Activated CD4-positive, alpha-beta T cell treated with anti-CD3 and anti-CD28 coated beads, Interleukin-2, amount 50 U/mL, for 48 hours (primary cell): ENCODE measurements around the gene C2CD4C.
"Not testable (repeated sequence)": the region's sequence is repeated elsewhere in the genome, so short reads cannot be mapped to it uniquely, and the experiment has no call there.

Experiments used
- DNase-seq, 2 experiments: peaks; one replicate each; pipeline ENCODE4 v3.0.0-alpha.2; 2020

The C2CD4C gene

DNA sequence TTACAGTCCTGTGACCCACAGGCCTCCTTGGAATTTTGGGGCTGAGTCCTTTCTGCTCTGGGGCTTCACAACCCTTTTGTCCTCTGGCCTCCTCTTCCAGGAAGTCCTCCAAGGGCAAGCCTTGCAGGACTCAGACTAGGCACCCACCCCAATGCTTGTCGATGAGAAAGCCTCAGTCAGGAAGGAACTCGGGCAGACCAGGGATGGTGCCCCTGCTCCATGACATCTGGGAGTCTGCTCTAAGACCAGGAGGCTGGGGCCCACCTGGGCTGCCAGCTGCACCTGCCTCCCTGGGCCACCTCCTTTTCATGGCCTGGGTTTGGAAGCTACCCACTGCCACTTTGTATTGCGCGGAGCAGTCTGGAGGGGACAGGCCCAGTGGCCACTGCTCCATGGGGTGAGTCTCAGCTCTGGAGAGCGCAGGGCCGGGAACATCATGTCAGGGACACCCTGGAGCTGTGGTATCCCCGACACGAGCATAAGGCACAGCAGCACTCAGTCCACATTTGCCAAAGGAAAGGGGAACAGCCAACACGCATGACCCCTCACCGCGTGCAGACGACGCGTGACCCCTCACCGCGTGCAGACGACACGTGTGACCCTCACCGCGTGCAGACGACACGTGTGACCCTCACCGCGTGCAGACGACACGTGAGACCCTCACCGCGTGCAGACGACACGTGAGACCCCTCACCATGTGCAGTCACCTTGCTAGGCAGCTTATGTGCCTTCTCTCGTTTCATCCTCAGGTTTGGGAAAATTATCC is 10.8 kb downstream of the C2CD4C start:
- no peak for DNase-seq

DNA sequence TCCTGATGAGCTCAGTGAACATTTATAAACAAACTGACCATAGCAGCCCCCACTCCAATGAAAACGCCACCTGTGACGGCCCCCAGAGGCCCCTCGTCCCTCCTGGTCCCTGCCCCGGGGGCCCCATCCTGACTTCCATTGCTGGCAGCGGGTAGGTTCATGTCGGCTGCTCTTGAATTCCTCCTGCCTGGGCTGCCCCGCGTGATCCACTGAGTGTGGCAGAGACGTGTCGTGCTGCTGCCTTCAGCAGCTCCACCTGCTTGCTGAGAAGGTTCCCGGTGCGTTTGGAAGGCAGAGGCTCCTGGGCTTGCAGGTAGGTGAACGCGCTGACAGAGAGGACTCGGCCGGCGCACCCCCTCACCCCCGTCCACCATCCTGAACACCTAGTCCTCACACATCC is 11.6 kb downstream of the C2CD4C start:
- DNase-seq = no peak

DNA sequence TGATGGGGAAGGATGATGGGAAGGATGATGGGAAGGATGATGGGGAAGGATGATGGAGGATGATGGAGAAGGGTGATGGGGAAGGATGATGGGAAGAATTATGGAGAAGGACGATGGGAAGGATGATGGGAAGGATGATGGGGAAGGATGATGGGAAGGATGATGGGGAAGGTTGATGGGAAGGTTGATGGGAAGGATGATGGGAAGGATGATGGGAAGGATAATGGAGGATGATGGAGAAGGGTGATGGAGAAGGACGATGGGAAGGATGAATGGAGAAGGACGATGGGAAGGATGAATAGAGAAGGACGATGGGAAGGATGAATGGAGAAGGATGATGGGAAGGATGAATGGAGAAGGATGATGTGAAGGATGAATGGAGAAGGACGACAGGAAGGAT is 13.5 kb downstream of the C2CD4C start:
- no peak for DNase-seq

DNA sequence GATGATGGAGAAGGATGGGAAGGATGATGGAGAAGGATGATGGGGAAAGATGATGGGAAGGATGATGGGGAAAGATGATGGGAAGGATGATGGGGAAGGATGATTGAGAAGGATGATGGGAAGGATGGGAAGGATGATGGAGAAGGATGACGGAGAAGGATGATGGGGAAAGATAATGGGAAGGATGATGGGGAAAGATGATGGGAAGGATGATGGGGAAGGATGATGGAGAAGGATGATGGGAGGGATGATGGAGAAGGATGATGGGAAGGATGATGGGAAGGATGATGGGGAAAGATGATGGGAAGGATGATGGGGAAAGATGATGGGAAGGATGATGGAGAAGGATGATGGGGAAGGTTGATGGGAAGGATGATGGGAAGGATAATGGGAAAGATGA is 14.1 kb downstream of the C2CD4C start:
- DNase-seq = not testable (repeated sequence)

DNA sequence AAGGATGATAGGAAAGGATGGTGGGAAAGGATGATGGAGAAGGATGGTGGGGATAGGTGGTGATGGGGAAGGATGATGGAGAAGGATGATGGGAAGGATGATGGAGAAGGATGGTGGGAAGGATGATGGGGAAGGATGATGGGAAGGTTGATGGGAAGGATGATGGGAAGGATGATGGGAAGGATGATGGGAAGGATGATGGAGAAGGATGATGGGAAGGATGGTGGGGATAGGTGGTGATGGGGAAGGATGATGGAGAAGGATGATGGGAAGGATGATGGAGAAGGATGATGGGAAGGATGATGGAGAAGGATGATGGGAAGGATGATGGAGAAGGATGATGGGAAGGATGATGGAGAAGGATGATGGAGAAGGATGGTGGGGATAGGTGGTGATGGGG is 15.4 kb downstream of the C2CD4C start:
- not testable (repeated sequence) for DNase-seq

DNA sequence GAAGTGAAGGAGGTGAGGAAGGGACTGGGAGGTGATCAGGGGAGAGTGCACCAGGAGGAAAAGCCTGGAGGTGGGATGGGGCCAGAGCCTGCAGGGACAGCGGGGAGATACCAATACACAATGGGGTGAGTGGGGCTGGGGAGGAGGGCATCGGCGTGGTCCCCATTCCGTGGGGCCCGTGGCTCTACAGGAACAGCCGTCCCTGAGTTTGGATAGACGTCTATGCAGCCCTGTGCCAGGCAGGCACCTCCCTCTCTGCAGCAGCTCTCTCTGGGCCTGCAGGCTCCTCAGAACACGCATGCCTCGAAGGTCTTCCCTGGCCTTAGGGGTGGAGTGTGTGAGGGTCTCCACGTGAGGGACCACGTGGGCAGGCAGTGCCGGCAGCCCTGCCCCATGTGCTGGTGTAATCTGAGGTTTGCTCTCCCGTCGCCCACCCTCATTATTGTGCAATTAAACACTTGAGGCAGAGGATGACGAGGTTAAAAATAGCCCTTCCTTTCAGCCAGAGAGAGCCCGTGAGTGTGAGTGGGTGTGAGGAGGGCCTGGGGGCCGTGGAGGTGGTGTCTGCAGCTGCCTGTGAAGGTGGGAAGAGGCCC is 16.5 kb downstream of the C2CD4C start:
- DNase-seq = no peak

DNA sequence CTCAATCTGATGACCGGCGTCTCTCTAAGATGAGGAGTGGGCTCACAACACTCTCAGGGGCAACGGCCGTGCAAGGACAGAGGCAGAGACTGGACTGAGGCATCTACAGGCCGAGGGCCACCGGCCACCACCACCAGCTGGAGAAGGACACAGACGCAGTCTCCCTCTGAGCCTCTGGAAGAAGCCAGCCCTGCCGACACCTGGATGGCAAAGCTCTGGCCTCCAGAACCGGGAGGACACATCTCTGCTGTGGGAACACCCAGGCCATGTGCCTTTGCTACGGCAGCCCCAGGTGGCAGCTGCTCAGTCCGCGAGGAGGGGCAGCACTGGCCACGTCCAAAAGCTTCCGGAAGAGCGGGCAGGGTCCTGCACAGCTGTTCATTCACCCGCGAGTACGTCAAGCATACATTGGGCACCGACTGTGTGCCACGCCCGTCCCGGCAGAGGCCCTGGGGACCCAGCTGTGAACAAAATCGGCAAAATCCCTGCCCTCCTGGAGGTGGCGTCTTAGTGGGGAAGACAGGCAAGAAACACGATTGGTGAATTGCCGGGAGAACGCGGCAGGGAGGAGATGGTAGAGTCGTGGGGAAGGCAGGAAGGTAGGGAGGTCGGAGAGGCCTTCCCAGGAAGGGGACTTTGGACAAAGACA is 17.1 kb downstream of the C2CD4C start:
- DNase-seq = no peak

DNA sequence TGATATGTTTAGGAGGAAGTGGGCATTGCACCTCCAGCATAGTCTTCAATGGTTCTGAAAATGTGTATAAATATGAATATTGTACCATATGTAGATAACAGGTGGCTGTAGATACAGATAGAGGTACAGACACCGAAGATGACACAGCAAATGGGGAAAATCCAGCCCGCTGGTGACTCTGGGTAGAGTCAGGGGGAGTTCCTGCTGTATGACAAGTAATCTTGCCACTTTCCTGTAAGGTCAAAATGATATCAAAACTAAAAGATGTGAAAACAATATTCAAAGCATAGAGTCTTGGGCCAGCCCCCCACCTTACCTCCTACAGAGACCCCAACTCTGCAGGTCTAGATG is 17.8 kb downstream of the C2CD4C start:
- DNase-seq = no peak

DNA sequence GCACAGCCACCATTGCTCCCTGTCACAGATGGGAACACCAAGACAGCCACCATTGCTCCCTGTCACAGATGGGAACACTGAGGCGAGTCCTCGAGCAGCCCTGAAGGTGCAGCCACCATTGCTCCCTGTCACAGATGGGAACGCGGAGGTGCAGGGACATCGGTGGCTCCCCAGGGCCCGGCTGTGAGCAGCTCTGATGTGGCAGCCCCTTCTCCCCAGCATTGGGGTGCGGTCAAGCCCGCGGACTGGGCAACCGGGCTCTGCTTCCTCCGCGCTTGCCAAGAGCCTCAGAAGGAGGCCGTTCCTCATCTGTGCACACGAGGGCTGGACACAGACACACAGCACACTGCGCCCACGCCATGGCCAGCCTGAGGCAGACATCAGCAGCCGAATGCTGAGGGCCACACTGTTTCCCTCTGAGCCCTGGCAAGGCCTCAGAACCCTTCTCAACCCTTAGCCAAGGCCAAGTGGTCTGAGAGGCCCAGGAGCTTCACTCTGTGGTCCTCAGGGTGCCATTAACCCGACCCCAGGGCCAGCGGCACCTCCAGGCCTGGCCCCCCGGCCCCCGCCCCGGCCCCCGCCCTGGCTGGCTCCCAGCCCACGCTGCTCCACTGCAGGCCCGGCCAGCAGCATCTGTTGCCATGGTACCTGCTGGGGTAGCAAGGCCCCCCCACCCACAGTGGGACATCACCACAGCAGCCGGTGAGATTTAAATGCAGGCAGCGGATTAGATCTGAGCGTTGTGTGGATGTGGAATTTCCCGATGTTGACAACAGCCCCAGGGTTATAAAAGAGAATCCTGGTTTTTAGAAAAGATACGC is 18.4 kb downstream of the C2CD4C start:
- DNase-seq = no peak

DNA sequence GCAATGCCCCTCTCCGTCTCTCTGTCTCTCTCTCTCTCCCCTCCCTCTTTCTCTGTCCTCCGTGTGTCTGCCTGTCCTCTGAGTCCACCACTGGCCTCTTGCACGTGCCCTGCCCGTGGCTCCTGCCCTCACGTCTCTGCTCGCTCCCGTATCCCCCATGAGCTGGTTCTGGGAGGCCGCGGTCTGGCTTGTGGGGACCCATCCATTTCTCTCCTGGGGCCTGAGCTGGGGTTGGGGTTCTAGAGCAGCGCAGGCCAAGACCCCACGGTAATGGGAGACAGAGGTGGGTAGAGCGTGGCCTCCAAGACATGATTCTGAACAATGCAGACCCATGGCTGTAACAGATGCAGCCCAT is 19.0 kb downstream of the C2CD4C start:
- DNase-seq = no peak

DNA sequence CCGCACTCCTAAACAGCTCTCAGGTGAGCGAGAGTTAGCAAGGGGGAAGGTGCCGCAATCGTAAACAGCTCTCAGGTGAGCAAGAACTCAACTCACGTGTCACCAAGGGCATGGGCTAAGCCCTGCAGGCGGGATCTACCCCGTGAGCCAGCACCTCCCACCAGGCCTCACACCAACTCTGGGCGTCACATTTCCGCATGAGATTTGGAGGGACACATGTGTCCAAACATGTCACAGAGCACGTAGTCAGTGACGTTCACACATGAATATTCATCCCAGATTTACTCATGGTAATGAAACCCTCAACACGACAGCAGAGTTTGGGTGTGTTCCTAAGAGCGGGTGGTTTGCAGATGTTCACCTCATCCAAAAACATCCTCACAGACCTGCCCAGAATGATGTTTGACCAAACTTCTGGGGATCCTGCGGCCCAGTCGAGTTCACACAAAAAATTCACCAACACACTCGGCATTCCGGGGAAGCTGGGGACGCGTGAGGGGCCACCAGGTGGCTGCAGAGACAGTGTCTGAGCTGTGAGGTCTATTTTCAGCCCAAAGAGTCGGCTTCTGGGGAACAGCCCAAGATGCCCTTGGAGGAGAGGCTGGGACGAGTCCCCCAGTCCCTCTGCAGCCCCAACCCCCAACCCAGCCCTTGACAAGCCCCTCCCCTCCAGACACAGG is 19.6 kb downstream of the C2CD4C start:
- DNase-seq = no peak

DNA sequence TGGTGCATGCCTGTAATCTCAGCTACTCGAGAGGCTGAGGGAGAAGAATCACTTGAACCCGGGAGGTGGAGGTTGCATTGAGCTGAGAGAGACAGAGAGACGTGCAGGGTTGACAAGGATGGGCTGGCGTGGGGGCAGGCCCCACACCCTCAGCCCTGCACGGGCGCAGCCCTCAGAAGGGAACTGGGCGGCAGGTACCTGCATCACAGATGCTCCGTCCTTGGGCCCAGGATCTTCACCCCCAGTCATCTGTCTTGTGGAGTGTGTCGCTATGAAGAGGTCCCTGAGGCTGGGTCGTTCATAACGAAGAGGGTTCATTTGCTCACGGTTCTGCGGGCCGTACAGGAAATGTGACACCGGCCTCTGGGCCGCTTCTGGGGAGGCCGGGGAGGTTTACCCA is 20.3 kb downstream of the C2CD4C start:
- no peak for DNase-seq

DNA sequence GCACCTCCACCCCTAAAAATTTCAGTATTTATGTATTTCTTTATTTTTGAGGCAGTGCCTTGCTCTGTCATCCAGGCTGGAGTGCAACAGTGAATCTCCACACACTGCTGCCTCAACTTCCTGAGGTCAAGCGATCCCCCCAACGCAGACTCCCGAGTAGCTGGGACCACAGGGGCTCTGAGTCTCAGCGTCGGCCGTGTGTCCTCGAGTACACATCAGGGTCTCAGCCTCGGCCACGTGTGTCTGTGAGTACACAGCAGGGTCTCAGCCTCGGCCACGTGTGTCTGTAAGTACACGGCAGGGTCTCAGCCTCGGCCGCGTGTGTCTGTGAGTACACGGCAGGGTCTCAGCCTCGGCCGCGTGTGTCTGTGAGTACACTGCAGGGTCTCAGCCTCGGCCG is 21.2 kb downstream of the C2CD4C start:
- no peak for DNase-seq

DNA sequence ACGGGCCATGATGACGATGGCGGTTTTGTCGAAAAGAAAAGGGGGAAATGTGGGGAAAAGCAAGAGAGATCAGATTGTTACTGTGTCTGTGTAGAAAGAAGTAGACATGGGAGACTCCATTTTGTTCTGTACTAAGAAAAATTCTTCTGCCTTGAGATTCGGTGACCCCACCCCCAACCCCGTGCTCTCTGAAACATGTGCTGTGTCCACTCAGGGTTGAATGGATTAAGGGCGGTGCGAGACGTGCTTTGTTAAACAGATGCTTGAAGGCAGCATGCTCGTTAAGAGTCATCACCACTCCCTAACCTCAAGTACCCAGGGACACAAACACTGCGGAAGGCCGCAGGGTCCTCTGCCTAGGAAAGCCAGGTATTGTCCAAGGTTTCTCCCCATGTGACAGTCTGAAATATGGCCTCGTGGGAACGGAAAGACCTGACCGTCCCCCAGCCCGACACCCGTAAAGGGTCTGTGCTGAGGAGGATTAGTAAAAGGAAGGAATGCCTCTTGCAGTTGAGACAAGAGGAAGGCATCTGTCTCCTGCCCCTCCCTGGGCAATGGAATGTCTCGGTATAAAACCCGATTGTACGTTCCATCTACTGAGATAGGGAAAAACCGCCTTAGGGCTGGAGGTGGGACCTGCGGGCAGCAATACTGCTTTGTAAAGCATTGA is 22.2 kb downstream of the C2CD4C start:
- not testable (repeated sequence) for DNase-seq

DNA sequence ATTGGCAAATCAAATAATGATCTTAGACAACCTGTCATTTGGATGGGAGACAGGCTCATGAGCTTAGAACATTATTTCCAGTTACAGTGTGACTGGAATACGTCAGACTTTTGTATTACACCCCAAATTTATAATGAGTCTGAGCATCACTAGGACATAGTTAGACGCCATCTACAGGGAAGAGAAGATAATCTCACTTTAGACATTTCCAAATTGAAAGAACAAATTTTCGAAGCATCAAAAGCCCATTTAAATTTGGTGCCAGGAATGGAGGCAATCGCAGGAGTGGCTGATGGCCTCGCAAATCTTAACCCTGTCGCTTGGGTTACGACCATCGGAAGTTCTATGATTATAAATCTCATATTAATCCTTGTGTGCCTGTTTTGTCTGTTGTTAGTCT is 22.8 kb downstream of the C2CD4C start:
- DNase-seq = not testable (repeated sequence)

DNA sequence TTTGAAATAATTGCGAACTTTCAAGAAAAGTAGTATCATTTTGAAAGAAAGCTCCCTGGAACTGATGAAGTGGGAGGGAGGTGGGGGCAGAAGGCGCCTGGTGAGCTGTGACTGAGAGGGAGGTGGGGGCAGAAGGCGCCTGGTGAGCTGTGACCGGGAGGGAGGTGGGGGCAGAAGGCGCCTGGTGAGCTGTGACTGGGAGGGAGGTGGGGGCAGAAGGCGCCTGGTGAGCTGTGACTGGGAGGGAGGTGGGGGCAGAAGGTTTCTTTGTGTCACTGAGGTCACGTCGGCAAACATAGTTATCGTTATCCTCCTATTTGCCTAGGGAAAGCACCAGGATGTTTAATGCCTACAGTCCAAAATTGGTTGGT is 24.2 kb downstream of the C2CD4C start:
- DNase-seq = no peak

DNA sequence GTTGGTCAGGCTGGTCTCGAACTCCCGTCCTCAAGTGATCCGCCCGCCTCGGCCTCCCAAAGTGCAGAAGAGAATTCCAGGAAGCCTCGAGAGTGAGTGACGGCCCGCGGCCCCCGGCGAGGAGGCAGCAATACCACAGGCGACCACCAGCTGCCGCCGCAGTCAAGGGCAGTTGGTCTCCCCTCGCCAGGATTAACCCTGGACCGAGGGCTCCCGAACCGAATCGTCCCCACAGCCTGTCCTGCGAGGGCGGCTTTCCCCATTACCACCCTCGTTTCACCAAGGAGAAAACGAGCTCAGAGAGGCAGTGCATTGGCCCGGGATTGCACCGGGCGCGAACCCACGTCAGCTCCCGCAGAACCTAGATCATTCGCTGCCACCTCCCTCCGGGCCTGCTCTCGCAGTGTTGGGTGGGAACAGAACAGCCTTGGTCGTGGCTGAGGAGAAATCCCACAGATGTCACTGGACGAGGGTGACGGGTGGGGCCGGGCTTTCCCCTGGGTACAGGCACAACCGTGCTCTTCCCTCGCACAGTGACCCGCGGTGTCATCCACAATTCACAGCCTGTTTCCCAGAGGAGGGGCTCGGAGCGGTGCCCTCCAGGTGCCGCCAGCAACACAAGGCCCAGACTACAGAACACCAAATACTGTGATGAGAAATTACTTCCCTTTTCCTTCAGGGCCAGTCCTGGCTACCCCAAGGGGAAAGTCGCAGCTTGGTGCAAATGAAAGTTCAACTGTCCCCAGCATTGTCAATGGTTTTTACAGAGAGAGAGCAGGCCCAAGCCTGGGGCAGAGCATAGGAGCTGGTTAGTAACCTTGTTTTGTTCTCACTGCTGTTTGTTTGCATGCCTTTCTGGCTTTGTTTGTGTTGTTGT is 24.8 kb downstream of the C2CD4C start:
- DNase-seq = peak in 1 of 2 experiments; percentile 22

DNA sequence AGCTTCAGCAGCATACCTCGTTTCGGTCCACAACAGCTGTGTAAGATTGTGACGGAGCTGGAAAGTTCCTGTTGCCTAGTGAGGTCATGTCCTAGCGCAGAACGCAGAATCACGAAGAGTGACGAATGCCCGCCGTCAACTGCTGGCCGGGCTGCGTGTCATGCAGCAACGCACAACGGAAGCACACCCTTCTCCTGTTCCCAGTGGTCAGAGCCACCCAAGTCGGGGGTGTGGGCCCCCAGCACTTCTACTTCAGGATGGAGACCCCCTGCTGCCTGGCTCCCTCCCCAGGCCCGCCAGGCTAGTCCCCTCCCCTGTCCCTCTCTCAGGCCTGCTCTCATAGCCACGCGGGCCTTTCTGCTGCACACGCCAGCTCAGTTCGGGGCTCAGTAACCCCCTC is 25.9 kb downstream of the C2CD4C start:
- DNase-seq = no peak

DNA sequence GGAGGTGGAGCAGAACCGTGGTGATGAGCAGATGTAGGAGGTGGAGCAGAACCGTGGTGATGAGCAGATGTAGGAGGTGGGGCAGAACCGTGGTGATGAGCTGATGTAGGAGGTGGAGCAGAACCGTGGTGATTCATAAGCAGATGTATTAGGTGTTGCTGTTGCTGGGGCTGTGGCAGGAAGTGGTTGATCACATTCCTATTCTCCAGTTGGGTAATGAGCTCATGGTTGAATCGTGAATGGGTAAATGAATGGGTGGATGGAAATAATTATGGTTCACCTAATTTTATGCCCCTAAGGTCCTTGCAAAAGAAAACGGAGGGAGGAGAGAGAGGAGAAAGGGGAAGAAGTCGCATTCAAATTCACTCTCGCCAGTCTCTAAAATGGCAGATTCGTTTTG is 26.4 kb downstream of the C2CD4C start:
- DNase-seq = peak; percentile 41 to 52

DNA sequence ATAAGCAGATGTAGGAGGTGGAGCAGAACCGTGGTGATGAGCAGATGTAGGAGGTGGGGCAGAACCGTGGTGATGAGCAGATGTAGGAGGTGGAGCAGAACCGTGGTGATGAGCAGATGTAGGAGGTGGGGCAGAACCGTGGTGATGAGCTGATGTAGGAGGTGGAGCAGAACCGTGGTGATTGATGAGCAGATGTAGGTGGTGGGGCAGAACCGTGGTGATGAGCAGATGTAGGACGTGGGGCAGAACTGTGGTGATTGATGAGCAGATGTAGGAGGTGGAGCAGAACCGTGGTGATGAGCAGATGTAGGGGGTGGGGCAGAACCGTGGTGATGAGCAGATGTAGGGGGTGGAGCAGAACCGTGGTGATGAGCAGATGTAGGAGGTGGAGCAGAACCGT is 27.0 kb downstream of the C2CD4C start:
- DNase-seq = not testable (repeated sequence)

DNA sequence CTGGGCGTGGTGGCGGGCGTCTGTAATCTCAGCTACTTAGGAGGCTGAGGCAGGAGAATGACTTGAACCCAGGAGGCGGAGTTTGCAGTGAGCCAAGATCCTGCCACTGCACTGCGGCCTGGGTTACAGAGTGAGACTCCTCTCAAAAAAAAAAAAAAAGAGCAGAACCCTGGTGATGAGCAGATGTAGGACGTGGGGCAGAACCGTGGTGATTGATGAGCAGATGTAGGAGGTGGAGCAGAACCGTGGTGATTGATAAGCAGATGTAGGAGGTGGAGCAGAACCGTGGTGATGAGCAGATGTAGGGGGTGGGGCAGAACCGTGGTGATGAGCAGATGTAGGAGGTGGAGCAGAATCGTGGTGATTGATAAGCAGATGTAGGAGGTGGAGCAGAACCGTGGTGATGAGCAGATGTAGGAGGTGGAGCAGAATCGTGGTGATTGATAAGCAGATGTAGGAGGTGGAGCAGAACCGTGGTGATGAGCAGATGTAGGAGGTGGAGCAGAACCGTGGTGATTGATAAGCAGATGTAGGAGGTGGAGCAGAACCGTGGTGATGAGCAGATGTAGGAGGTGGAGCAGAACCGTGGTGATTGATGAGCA is 28.2 kb downstream of the C2CD4C start:
- not testable (repeated sequence) for DNase-seq
